Measurements from ENCODE around the gene SCGB1C2. TPM values are rescaled to one million over a fixed set of nuclear protein-coding genes. Genes with fewer than 3 reads are reported as not detected.
"Not testable (repeated sequence)": the region's sequence is repeated elsewhere in the genome, so short reads cannot be mapped to it uniquely, and the experiment has no call there.

The SCGB1C2 gene
- total RNA-seq, 2 donors from 2014 or later, result not detected

DNA sequence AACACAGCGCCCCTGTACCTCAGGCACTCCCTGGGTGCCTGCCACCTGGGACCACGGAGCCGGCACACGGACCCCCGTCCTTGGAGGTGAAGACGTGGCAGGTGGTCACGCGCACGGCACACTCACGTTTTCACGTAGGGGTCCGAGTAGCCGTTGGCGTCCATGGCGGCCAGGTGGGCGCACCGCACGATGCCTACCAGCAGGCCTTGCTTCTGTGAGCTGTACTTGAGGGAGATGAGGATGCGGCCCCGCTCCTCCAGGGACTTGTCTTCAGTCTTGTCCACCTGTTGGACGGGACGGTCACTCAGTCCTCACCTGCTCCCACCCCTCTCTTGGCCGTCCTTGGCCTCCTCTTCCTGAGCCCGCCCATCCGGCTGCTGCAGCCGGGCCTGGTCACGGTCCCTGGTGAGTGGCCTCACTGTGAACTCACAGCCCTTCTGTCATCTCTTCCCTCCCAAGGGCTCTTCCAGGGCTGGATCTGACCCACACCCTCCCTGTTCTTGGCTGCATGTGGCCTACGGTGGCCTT, 18.8 kb downstream of the SCGB1C2 start:
- H3K9me3 Mint-ChIP-seq, result no peaks in the 10 kb centered on the region
- H3K36me3 Mint-ChIP-seq (ENCODE audit: low read depth), result no peaks in the 10 kb centered on the region
- no peak overlapping the region for H3K4me3 Mint-ChIP-seq
- no peak overlapping the region for H3K27ac Mint-ChIP-seq
- H3K27me3 Mint-ChIP-seq, result peaks cover 8% of the 10 kb centered on the region
- no peak for ATAC-seq (replicated peaks)
- no peaks in the 10 kb centered on the region for H3K4me1 Mint-ChIP-seq

DNA sequence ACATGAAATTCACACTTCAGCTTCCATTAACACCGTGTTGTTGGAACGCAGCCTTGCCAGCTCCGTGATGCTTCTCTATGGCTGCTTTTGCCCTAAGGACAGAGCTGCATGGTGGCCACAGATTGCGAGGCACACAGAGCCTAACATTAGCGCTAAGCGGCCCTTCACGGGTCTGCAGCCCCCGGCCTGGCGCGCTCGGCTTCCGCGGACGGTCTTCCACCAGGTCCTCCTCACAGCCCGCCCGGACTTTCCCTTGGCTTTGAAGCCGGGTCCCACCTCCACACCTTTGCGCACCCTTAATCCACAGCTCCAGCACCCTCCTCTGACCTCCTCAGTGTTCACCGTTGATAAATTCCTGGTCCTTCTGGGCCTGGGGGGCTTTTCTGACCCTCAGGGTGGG, 19.6 kb downstream of the SCGB1C2 start:
- no peaks in the 10 kb centered on the region for H3K4me1 Mint-ChIP-seq
- no peak overlapping the region for H3K4me3 Mint-ChIP-seq
- H3K9me3 Mint-ChIP-seq, result no peaks in the 10 kb centered on the region
- no peak overlapping the region for H3K27ac Mint-ChIP-seq
- H3K36me3 Mint-ChIP-seq (ENCODE audit: low read depth), result no peaks in the 10 kb centered on the region
- peaks cover 11% of the 10 kb centered on the region for H3K27me3 Mint-ChIP-seq
- no peak for ATAC-seq (replicated peaks)

DNA sequence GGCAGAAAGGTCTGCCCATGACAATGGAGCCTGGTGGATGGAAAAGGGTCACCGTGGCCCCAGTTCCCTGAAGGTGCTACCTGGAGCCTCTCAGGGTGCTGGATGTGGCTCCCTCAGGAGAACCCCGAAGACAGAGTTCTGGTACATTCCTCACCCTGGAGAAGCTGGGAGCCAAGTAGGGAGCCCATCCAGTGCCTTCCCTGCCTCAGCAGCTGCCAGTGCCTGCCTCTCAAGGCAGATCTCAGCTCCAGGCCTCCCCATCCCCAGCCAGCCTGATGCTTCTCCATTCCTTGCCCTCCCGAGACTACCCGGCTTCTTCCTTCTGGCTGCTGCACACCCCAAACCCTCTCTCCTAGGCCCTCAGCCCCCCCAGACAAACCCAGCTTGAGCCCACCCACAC, 20.5 kb downstream of the SCGB1C2 start:
- H3K27me3 Mint-ChIP-seq, result peaks cover 15% of the 10 kb centered on the region
- no peaks in the 10 kb centered on the region for H3K9me3 Mint-ChIP-seq
- no peak overlapping the region for H3K4me3 Mint-ChIP-seq
- H3K27ac Mint-ChIP-seq, result no peak overlapping the region
- no peak for ATAC-seq (replicated peaks)
- no peaks in the 10 kb centered on the region for H3K4me1 Mint-ChIP-seq
- no peaks in the 10 kb centered on the region for H3K36me3 Mint-ChIP-seq (ENCODE audit: low read depth)

DNA sequence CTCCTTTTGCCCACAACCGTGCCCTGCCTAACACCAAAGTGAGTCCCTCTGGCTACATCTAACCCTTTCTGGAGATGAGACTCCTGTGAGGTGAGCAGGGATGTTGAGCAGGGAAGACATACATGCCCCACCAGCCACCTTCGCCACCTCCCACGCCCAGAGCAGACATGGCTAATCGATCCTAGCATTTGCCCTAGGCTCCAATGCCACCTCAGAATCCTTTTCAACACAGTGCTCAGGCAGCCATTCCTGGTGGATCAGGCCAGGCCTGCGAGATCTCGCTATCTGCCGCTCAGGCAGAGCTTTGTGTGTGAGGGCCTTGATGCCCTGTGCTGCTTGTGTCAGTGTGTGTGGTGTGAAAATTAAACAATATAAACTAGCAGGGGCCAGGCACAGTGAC, 21.0 kb downstream of the SCGB1C2 start:
- peaks cover 15% of the 10 kb centered on the region for H3K27me3 Mint-ChIP-seq
- H3K27ac Mint-ChIP-seq, result no peak overlapping the region
- no peaks in the 10 kb centered on the region for H3K36me3 Mint-ChIP-seq (ENCODE audit: low read depth)
- H3K4me3 Mint-ChIP-seq, result no peak overlapping the region
- H3K4me1 Mint-ChIP-seq, result no peaks in the 10 kb centered on the region
- no peak for ATAC-seq (replicated peaks)
- no peaks in the 10 kb centered on the region for H3K9me3 Mint-ChIP-seq

DNA sequence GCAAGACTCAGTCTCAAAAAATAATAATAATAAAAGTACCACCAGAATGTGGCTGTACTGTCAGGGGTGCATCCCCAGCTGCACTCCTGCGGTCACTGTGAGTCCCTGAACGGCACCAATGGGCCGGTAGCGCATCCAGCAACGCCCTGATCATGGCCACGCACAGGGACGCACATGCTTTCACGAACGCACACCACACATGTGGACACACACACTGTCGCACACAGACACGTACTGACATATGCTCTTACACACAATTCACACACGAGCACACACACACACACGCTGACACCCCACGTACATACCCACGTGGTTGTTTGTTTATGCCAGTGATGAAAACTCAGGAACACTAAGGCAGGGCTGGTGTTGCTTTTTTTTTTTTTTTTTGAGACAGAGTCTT, 22.2 kb downstream of the SCGB1C2 start:
- Mint-ChIP-seq H3K9me3 (no peaks in the 10 kb centered on the region), H3K4me1 (no peaks in the 10 kb centered on the region), H3K4me3 (no peak overlapping the region), H3K27ac (no peak overlapping the region), H3K36me3 (ENCODE audit: low read depth) (no peaks in the 10 kb centered on the region), H3K27me3 (peaks cover 12% of the 10 kb centered on the region)
- ATAC-seq (replicated peaks), result no peak

DNA sequence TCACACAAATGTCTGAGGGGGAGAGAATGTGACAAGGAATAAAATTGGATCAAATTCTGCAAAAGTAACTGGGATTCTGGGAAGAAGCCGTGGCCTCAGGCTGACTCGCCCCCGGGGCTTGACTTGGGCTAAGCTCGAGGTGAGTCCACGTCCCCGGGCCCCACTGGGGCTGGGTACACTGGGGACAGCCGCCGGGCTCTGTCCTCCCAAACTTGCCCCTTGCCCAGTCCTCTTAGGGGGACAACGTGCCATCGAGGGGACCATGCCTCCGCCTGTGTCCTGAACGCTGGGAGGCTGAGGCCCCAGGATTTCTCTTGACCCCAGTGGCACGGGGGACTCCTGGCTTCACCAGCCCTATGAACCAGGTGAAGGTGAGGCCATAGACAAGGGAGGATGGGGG, 23.0 kb downstream of the SCGB1C2 start:
- H3K27ac Mint-ChIP-seq, result no peak overlapping the region
- H3K4me3 Mint-ChIP-seq, result no peak overlapping the region
- ATAC-seq (replicated peaks), result no peak
- H3K27me3 Mint-ChIP-seq, result peaks cover 12% of the 10 kb centered on the region
- H3K36me3 Mint-ChIP-seq (ENCODE audit: low read depth), result no peaks in the 10 kb centered on the region
- no peaks in the 10 kb centered on the region for H3K9me3 Mint-ChIP-seq
- no peaks in the 10 kb centered on the region for H3K4me1 Mint-ChIP-seq

DNA sequence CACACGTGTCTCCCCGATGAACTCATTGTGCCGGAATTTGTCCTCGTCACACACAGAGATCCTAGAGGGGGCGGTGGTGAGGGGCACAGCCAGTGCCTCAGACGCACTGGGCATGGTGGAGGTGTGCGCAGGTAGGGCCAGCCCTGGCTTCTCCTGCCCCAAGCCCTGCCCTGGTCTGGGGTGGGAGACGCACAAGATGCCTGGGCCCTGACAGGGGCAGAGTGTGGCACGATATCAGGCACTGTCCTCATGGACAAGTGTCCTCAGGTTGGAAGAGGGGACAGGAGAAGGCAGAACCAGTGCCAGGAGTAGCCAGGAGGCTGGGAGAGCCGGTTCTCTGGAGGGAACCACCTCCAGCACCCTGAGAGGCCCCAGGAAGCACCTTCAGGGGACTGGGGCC, 24.1 kb downstream of the SCGB1C2 start:
- Mint-ChIP-seq H3K4me1 (no peaks in the 10 kb centered on the region), H3K27me3 (peaks cover 12% of the 10 kb centered on the region), H3K9me3 (no peaks in the 10 kb centered on the region), H3K27ac (no peak overlapping the region), H3K4me3 (no peak overlapping the region), H3K36me3 (ENCODE audit: low read depth) (no peaks in the 10 kb centered on the region)
- no peak for ATAC-seq (replicated peaks)

DNA sequence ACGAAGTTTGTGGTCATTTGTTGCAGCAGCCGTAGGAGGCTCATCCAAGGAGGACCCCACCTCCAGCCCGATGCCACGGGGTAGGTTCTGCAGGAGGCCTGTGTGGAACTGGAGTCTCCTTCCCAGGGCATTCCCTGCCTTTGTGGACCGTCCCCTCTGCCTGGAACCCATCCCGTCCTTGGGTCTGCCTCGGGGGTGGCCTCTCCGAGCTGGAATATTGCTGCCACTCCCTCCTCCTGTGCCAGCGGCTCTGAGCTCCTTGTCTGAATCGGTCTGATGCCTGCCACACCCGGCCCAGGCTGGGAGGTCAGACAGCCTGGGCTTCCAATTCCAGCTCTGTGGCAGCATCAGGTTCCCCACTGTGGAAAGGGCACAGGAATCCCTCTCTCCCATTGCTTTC, 25.3 kb downstream of the SCGB1C2 start:
- Mint-ChIP-seq H3K9me3 (no peaks in the 10 kb centered on the region), H3K4me1 (no peaks in the 10 kb centered on the region), H3K4me3 (no peak overlapping the region), H3K27ac (no peak overlapping the region), H3K27me3 (peaks cover 12% of the 10 kb centered on the region), H3K36me3 (ENCODE audit: low read depth) (no peaks in the 10 kb centered on the region)
- no peak for ATAC-seq (replicated peaks)

DNA sequence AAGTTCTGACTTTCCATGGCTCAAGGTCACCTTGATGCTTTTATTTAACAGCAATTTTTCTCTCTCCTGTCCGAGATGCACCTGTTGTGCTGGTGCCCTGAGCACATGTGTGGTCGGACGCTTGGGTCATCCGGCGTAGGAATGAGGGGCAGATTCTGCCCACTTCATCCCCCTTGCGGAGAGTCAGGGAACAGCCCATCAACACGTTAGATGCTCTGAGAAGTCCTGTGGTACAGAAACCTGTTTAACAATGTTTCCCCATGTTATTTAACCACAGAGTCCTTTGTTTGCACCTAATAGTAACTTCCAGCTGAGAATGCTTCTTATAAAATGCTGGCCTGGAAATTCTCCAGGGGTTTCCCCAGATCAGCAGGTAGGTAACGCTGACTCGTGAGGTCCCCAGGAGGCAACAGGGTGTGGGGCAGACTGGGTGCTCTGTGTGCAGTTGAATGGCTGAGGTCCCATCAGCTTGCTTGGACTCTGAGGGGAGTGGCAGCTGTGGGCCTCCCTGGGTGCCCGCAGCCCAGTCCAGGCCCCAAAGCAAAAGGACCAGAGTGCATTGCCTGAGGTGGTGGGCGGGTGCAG, 26.2 kb downstream of the SCGB1C2 start:
- Mint-ChIP-seq H3K27ac (no peak overlapping the region), H3K9me3 (no peaks in the 10 kb centered on the region), H3K4me1 (no peaks in the 10 kb centered on the region), H3K4me3 (no peak overlapping the region), H3K27me3 (peaks cover 8% of the 10 kb centered on the region), H3K36me3 (ENCODE audit: low read depth) (no peaks in the 10 kb centered on the region)
- no peak for ATAC-seq (replicated peaks)

DNA sequence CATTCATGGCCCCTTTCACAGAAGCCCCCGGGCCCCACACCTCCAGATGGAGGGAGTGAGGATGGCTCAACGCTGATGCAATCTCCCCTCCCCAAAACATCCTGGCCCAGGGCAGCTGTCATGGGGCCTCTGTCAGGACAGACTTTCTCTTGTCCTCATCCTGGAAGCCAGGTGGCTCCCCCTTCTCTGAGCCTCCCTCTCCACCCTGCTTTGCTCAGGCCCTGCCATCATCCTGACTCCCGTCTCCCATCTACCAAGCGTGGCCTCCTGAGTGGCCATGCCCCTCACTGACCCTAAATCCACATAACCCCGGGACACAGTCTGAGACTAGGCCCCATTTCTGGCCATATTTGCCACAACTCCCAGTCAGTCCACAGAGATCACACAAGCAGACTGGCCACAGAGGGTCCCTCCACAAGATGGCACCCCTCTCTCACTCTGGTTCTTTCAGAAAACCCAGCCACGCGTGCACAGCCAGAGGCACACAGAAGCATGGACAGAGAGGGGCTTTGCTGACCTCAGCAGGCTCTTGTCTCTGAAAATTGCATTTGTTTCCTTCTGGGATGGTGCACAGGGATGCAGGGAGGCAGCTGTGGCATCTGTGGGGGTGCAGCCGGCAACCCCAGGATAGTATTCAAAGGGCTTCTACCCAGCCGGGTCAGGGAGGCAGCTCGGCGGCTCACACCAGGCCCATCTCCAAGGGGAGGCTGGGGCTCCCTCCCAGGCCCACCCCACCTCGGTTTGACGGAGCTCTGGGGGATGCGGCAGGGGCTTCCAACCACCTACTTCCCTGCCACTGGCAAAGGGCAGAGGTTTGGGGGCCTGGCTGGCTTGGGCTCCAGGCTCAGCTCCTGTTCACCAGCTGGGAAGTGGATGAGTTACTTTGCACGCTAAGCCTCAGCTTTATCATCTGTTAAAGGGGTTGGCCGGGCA, 27.2 kb downstream of the SCGB1C2 start:
- peak; percentile 43 for ATAC-seq (replicated peaks)

DNA sequence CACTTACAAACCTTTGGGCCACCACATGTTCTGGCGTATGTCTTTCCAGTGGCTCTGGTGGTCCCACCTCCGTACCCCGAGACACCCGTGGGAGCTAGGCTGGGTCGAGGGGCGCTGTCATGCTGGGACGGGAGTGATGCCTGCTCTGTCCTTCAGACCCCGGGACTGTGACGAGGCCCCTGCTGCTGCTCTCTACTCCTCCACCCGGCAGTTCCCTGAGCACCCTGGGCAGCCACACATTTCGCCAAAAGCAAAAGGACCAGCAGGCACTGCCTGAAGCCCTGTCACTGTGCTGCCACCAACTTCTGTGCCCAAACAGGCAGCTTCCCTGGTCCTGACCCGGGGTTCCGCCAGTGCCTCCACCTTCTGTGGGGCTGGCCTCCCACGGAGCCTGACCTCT, 28.6 kb downstream of the SCGB1C2 start:
- Mint-ChIP-seq H3K27ac (no peak overlapping the region), H3K27me3 (peaks cover 12% of the 10 kb centered on the region), H3K9me3 (no peaks in the 10 kb centered on the region), H3K4me3 (no peak overlapping the region), H3K36me3 (ENCODE audit: low read depth) (no peaks in the 10 kb centered on the region), H3K4me1 (no peaks in the 10 kb centered on the region)
- no peak for ATAC-seq (replicated peaks)

More for the DNA sequence above, 27.2 kb downstream of the SCGB1C2 start:
- Mint-ChIP-seq H3K4me1 (no peaks in the 10 kb centered on the region), H3K9me3 (no peaks in the 10 kb centered on the region), H3K27me3 (peaks cover 12% of the 10 kb centered on the region), H3K36me3 (ENCODE audit: low read depth) (no peaks in the 10 kb centered on the region), H3K27ac (no peak overlapping the region), H3K4me3 (no peak overlapping the region)

DNA sequence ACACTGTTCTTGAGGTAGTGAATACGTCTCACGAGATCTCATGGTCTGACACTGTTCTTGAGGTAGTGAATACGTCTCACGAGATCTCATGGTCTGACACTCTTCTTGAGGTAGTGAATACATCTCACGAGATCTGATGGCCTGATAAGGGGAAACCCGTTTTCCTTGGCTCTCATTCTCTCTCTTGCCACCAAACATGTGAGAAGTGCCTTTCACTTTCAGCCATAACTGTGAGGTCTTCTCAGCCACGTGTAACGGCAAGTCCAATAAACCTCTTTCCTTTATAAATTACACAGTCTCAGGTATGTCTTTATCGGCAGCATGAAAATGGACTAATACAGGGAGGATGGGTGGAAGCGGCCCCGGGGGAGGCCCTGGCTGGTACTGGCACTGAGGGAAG, 31.2 kb downstream of the SCGB1C2 start:
- H3K4me3 Mint-ChIP-seq; H3K4me1 Mint-ChIP-seq; H3K27me3 Mint-ChIP-seq; H3K27ac Mint-ChIP-seq; H3K9me3 Mint-ChIP-seq; H3K36me3 Mint-ChIP-seq (ENCODE audit: low read depth): not testable (repeated sequence)
- ATAC-seq (replicated peaks), result peak; percentile 38

DNA sequence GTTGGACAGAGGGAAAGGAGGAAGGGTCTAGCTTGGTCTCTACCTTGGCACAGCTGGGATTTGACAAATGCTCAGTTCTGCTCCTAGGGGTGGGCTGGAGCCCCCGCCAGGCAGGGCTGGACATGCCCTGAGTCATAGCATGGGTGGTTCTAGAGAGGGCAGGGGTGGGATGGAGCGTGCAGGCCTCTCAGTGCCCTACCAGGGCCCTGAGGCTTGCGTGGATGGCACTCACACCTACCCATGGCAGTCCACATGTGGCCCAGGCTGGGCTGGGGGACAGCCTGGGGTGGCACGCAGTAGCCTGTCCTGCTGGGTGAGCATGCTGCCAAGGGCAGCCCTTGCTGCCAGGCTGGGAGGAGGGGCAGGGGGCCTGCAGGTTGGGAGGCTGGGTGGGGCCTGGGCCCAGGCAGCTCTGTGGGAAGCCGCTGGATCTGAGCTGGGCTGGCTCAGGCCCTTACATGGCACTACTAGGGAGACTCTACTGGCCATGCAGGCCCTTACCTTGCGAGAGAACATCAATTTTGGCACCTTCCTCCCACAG, 32.8 kb downstream of the SCGB1C2 start:
- no peaks in the 10 kb centered on the region for H3K9me3 Mint-ChIP-seq
- no peaks in the 10 kb centered on the region for H3K36me3 Mint-ChIP-seq (ENCODE audit: low read depth)
- no peak overlapping the region for H3K27ac Mint-ChIP-seq
- no peaks in the 10 kb centered on the region for H3K4me1 Mint-ChIP-seq
- ATAC-seq (replicated peaks), result no peak
- peaks cover 5% of the 10 kb centered on the region for H3K27me3 Mint-ChIP-seq
- H3K4me3 Mint-ChIP-seq, result no peak overlapping the region

DNA sequence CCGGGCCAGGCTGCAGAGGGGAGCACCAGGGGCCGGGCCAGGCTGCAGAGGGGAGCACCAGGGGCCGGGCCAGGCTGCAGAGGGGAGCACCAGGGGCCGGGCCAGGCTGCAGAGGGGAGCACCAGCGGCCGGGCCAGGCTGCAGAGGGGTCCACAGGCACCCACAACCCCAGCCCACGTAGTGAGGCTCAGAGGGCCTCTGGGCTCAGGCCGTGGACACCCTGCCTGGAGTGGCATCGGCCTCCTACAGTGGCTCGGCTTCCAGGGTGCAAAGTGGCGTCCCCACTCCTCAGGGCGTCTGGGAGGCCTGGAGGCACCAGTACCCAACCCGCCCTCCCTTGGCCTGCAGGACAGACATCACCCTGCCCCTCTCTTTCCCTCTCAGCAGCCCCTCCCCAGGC, 34.5 kb downstream of the SCGB1C2 start:
- ATAC-seq (replicated peaks), result no peak
- no peaks in the 10 kb centered on the region for H3K4me1 Mint-ChIP-seq
- H3K27me3 Mint-ChIP-seq, result peaks cover 5% of the 10 kb centered on the region
- H3K36me3 Mint-ChIP-seq (ENCODE audit: low read depth), result no peaks in the 10 kb centered on the region
- H3K4me3 Mint-ChIP-seq, result no peak overlapping the region
- H3K27ac Mint-ChIP-seq, result no peak overlapping the region
- H3K9me3 Mint-ChIP-seq, result no peaks in the 10 kb centered on the region

DNA sequence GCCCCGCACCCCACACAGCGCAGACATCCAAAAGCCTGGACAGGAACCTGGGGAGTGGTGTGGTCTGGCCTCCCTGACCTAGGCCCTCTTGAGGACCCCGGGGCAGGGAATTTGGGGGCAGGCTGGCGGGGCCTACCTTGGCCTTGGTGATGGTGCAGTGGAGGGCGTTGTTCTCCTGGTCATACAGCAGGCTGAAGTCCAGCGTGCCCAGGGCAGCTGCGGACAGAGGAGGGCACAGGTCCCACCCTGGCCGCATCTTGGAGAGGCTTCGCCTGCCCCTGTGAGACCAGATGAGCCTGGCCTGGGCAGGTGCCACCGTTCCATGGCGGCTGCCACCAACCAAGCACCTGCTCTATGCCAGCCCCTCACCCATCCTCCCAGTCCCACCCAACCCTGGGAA, 35.0 kb downstream of the SCGB1C2 start:
- Mint-ChIP-seq H3K4me3 (no peak overlapping the region), H3K27me3 (peaks cover 5% of the 10 kb centered on the region), H3K36me3 (ENCODE audit: low read depth) (no peaks in the 10 kb centered on the region), H3K9me3 (no peaks in the 10 kb centered on the region), H3K27ac (no peak overlapping the region), H3K4me1 (no peaks in the 10 kb centered on the region)
- ATAC-seq (replicated peaks), result no peak

Data from activated T-helper 17 cell treated with anti-CD3 and anti-CD28 coated beads, Interleukin-2, amount 50 U/mL, for 72 hours (primary cell).